SU-DHL-6 (cell line): ENCODE data around the gene ETS1.

Source experiments
- H2AFZ ChIP-seq: fragments of 200-600 bp; sonication (generic); 2 replicates; pipeline ENCODE4 v1.6.1; 2014; ENCODE audit warnings: low read depth, mild to moderate bottlenecking, moderate library complexity, mixed read lengths, antibody characterized with exemption, low read length; ENCODE audit not compliant: severe bottlenecking
- H3F3A ChIP-seq: fragments of 200-600 bp; shearing (Covaris generic); 2 replicates; pipeline ENCODE4 v1.6.0; 2016; ENCODE audit warnings: antibody characterized with exemption, mild to moderate bottlenecking; ENCODE audit not compliant: insufficient read depth
- H3K27ac ChIP-seq: fragments of 200-600 bp; sonication (generic); 2 replicates; pipeline ENCODE4 v1.5.1; 2016; ENCODE audit warnings: low read depth, mild to moderate bottlenecking, low read length, moderate library complexity, mixed read lengths
- H3K27me3 ChIP-seq: fragments of 200-600 bp; sonication (generic), shearing (Covaris generic); 2 replicates; pipeline ENCODE4 v1.6.0; 2014; ENCODE audit warnings: mild to moderate bottlenecking, low read length
- H3K36me3 ChIP-seq: fragments of 200-600 bp; sonication (generic); 2 replicates; pipeline ENCODE4 v1.6.1; 2014; ENCODE audit warnings: mild to moderate bottlenecking, low read length, mixed read lengths
- H3K4me2 ChIP-seq: fragments of 300-600, 200-600 bp; shearing (Covaris generic), sonication (generic); 2 replicates; pipeline ENCODE4 v1.6.0; 2014; ENCODE audit warnings: low read length, low read depth, mild to moderate bottlenecking; ENCODE audit not compliant: poor library complexity, severe bottlenecking
- H3K4me3 ChIP-seq: fragments of 200-600 bp; sonication (generic); 2 replicates; pipeline ENCODE4 v1.5.1; 2014; ENCODE audit warnings: antibody characterized with exemption, low read length, mild to moderate bottlenecking, mixed read lengths; ENCODE audit not compliant: insufficient read depth, poor library complexity, severe bottlenecking
- H3K79me2 ChIP-seq: fragments of 200-600 bp; sonication (generic); 2 replicates; pipeline ENCODE4 v1.6.1; 2014; ENCODE audit warnings: mild to moderate bottlenecking, low read length, moderate library complexity; ENCODE audit not compliant: insufficient read depth
- H3K9ac ChIP-seq: fragments of 200-600 bp; sonication (generic); 2 replicates; pipeline ENCODE4 v1.7.0; 2014; ENCODE audit warnings: mild to moderate bottlenecking, low read length
- H3K9me2 ChIP-seq: fragments of 200-600 bp; sonication (generic); replicated peaks from 2 replicates; pipeline ENCODE4 v1.6.1; 2014; ENCODE audit warnings: low read length; ENCODE audit not compliant: insufficient read depth
- H3K9me3 ChIP-seq: fragments of 200-600 bp; sonication (generic); 2 replicates; pipeline ENCODE4 v1.6.1; 2014; ENCODE audit warnings: low read length, mixed read lengths; ENCODE audit not compliant: insufficient read depth
- H4K20me1 ChIP-seq: fragments of 200-600 bp; sonication (generic); 2 replicates; pipeline ENCODE4 v1.6.1; 2014; ENCODE audit warnings: low read depth, mild to moderate bottlenecking, antibody characterized with exemption, low read length, moderate library complexity, mixed read lengths
- CTCF ChIP-seq: fragments of 200-600 bp; sonication (generic); IDR thresholded peaks from one replicate; pipeline ENCODE4 v1.5.1; 2017; ENCODE audit warnings: antibody characterized with exemption, mild to moderate bottlenecking, low read length, moderate library complexity; ENCODE audit not compliant: insufficient read depth, poor library complexity, severe bottlenecking
- EZH2phosphoT487 ChIP-seq: fragments of 200-600 bp; sonication (generic), shearing (Covaris generic); conservative IDR thresholded peaks from 2 replicates; pipeline ENCODE4 v1.6.1; 2018; ENCODE audit warnings: mild to moderate bottlenecking, antibody characterized with exemption, low read length, moderate library complexity, mixed read lengths

The ETS1 gene

DNA sequence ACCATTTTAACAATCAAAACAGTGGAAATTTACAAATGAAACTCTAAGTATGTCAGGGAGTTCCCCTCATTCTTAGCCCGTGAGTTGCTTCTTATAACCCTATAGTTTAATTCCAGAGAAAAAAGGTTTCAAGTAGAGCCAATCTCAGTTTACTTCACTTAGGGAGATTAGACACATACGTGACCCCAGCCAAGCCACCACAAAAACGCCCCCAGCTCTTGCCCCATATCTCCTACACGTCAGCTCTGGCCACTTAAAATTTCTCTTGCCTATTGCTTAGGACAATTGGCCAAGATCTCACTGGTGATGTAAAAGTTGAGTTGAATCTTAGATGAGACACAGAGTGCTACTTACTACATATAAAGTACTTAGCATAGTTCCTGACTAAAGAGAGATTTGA is 166.4 kb downstream of the ETS1 start:
- Histone ChIP-seq H3K36me3 (no peaks in the 10 kb centered on the region), H3F3A (no peaks in the 10 kb centered on the region), H4K20me1 (no peaks in the 10 kb centered on the region), H3K9me3 (no peaks in the 10 kb centered on the region), H3K27ac (no peak overlapping the region), H3K4me3 (no peak overlapping the region), H2AFZ (no peak overlapping the region), H3K27me3 (no peaks in the 10 kb centered on the region), H3K79me2 (no peaks in the 10 kb centered on the region), H3K4me2 (no peak overlapping the region), H3K9ac (no peak overlapping the region), H3K9me2 (no peaks in the 10 kb centered on the region)
- TF ChIP-seq EZH2phosphoT487 (no peak), CTCF (no peak)

DNA sequence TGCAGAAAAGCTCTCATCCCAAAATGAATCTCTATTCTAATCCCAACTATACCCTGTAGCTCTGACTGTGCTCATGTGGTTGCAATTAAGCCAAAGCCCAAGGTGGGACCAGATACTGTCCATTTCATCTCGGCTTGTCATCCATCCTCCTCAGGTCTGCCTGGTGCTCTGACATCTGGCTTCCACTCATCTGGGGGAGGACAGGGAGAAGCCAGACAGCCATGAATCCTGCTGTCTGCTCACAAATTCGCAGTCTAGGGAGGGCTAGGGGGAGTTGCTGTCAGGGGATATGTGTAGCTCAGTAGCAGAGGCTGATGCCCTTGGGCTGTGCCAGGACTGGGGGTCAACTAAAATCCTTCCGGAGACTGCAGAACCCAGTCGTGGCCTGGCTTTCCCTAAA is 167.1 kb downstream of the ETS1 start:
- Histone ChIP-seq H3K27me3 (no peaks in the 10 kb centered on the region), H3K9me2 (no peaks in the 10 kb centered on the region), H3F3A (no peaks in the 10 kb centered on the region), H2AFZ (no peak overlapping the region), H3K79me2 (no peaks in the 10 kb centered on the region), H3K4me2 (no peak overlapping the region), H3K9me3 (no peaks in the 10 kb centered on the region), H4K20me1 (no peaks in the 10 kb centered on the region), H3K9ac (no peak overlapping the region), H3K4me3 (no peak overlapping the region), H3K27ac (no peak overlapping the region), H3K36me3 (no peaks in the 10 kb centered on the region)
- no peak for TF ChIP-seq EZH2phosphoT487

GRCh38 chr11:128419012-128419767 is 168.2 kb downstream of the ETS1 start:
- Histone ChIP-seq H3K9ac (no peak overlapping the region), H3K9me2 (no peaks in the 10 kb centered on the region), H3K27ac (no peak overlapping the region), H3K4me2 (no peak overlapping the region), H3K27me3 (no peaks in the 10 kb centered on the region), H3K36me3 (no peaks in the 10 kb centered on the region), H2AFZ (no peak overlapping the region), H4K20me1 (no peaks in the 10 kb centered on the region), H3K9me3 (no peaks in the 10 kb centered on the region), H3K79me2 (no peaks in the 10 kb centered on the region), H3F3A (no peaks in the 10 kb centered on the region), H3K4me3 (no peak overlapping the region)
- TF ChIP-seq EZH2phosphoT487, result no peak
- no peak for TF ChIP-seq CTCF

GRCh38 chr11:128417607-128418324 is 169.6 kb downstream of the ETS1 start:
- Histone ChIP-seq H3K27me3 (no peaks in the 10 kb centered on the region), H3K36me3 (no peaks in the 10 kb centered on the region), H3K4me3 (no peak overlapping the region), H3K9me3 (no peaks in the 10 kb centered on the region), H3K27ac (no peak overlapping the region), H3K9me2 (no peaks in the 10 kb centered on the region), H2AFZ (no peak overlapping the region), H3K4me2 (no peak overlapping the region), H3K79me2 (no peaks in the 10 kb centered on the region), H4K20me1 (no peaks in the 10 kb centered on the region), H3F3A (no peaks in the 10 kb centered on the region), H3K9ac (no peak overlapping the region)
- TF ChIP-seq CTCF (no peak), EZH2phosphoT487 (no peak)
